NOMO-1 treated with dmso at 0.1 percent for 144 hours (cell line): ENCODE results near the gene MYH9.

Source experiments
- DNase-seq: peaks from one replicate; lab custom pipeline; 2025; ENCODE audit not compliant: unreplicated experiment; lab: John Stamatoyannopoulos, UW

The MYH9 gene

DNA sequence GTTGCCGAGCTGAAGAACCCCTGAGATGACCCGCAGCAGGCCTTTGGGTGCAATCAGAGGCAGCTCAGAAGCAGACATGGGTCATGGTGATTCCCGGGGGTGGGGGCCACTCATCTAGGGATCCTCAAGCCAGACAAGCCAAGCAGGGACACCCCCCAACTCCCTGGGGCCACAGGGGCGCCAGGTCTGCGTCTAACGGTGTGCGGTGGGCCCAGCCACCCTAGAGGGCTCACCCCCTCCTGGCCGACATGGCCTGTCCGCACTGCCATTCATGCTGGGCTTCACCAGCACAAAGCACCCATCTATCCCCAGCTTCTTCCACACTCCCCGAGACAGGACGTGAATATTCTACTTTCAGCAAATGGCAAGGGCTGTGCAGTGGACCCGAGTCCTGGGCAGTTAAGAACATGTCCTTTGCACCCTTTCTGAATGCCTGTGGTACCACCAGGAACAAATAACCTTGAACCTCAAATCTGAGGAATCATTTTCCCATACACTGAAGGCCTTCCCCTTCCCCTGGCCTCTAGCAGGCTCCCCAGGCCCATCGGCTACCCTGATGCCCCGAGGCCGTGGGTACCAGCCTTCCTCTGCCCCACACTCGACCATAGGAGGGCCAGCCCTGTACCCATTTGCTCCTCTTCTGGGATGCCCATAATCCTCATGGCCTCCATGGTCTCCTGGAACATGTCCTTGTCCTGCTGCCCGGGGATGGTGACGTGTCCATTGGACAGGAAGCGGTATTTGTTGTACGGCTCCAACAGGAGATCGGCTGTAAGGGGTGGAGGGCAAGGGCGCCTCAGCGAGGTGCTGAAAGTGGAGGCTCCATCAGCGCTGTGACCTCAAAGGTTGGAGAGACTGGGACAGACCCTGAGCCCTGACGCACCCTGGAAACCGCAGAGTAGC lies 67.9 kb downstream of the MYH9 start:
- no peak for DNase-seq

DNA sequence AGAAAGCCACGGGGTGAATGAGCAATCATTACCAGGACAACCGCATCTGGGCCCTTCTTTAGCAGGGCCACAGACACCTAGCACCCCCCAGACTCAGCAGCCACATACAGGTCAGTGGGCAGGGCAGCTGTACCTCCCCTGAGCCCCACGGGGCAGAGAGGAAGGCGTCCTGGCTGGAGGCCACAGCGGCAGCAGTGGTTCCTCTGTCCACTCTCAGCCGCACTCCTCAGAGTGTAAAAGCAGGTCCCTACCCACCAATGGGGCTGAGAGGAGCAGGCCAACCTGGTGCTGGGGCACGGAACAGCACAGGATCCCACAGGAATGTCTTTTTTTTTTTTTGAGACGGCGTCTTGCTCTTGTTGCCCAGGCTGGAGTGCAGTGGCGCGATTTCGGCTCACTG lies 69.3 kb downstream of the MYH9 start:
- DNase-seq: no peak

DNA sequence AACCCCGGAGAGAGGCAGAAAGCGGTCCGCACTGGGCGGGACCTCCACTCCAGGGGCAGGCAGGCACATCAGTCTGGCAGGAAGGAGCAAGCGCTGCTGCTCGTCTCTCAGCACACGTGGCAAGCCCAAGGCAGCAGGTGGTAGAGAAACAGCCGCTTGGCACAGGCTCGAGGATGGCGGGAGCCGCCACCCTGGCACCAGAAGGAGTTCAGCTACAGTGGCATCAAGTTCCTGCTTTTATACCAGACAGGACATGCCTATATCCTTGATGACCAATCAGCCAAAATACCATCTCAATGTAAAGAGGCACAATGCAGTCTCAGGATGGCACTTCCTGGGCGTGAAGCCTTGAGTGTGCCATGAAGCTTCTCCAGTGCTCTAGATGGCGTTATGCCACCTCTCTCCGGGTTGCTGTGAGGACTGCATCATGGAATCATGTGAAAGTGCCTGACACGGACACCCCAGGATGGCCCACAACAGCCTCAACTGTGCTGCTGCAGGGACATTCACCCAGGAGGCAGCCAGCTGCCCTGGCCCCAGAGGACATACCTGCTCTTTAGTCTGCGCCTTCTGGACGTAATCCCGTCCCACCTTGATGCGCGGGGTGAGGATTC lies 70.0 kb downstream of the MYH9 start:
- DNase-seq: no peak

DNA sequence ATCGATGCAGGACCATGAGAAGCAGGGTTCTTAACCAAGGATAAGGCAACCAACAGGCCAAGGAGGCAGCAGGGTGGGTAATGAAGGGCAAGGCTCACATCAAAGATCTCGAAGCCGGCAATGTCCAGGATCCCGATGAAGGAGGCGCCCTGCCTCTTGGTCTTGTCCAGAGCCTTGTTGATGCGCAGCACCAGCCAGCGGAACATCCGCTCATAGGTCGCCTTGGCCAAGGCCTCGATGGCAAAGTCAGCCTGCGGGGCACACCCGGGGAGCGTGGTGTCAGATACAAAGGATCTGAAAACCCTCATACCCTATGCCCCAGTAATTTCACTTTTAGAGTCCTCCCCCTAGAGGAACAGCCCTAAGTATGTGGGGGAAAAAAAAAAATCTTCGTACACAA lies 71.3 kb downstream of the MYH9 start:
- DNase-seq: no peak

DNA sequence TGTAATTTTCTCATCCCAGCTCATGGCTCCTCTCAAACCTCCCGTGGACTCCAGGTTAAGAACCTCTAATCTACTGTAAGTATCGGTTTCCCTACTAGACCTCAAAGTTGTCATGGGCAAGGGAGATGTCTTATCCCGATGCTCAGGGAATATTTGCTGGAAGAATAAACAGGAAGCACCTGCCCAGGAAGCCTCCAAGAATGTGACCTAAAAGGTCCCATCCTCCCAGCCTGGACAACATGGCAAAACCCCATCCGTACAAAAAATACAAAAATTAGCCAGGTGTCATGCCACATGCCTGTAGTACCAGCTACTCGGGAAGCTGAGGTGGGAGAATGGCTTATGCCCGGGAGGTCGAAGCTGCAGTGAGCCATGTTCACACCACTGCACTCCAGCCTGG lies 72.4 kb downstream of the MYH9 start:
- no peak for DNase-seq

DNA sequence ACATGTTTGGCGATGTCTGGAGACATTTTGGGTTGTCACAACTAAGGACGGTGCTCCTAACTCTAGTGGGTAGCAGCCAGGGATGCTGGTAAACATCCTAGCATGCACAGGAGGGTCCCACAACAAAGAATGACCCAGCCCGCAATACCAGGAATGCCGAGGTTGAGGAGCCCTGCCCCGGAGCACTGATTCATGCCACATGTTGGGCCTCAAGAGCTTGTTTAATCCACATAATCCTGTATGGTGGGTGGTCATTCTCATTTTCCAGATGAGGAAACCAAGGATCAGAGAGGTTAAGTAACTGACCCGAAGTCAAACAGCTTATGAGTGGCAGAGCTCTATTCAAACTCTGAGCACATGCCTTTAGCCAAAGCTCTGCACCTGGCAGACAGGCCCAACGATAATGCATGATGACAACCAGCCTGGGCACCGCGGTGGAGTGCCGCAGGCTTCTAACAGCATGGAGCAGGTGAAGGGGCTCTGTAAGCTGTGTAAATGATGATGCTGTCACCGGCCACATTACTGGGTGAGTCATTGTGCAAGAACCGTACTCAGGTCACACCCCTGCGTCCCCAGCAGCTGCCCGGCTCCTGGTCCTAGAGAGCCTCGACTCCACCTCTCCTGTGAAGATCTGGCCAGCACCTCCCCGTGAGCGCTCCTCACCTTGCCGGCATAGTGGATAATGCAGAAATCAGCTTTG lies 76.2 kb downstream of the MYH9 start:
- no peak for DNase-seq

DNA sequence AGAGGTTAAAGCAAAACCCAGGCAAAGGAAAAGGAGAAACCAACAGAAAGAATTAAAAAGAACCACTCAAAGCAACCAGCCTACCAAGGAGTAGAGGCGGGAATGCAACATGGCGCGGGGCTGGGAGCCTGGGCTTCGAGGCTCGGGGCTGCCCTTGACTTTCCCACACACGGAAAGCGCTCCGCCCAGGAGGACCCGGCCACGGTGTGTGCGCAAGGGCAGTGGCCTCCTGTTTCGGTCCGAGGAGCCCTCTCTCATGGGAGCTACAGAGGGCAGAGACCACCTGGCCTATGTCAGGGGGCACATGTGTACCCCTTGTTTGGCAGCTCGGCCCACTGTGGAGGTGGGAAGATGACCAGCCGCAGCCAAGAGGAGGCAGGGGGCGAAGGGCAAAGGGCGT lies 78.9 kb downstream of the MYH9 start:
- no peak for DNase-seq

DNA sequence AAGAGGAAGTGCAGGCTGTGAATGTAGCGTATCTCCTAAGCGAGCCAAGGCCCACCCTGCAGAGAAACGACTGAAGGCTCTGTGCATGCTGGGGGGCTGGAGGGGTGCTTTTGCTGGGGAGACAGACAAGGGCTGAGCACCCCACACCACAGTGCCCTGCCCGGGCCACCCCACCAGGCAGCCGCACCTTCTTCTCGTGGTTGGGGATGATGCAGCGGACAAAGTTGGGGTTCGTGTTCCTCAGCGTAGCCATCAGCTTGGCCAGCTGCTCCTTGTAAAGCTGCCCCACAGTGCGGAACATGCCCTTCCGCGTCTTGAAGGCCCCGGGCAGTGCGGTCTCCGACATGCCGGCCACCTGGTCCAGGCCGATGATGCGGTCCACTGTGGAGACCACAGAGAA lies 81.5 kb downstream of the MYH9 start:
- no peak for DNase-seq

DNA sequence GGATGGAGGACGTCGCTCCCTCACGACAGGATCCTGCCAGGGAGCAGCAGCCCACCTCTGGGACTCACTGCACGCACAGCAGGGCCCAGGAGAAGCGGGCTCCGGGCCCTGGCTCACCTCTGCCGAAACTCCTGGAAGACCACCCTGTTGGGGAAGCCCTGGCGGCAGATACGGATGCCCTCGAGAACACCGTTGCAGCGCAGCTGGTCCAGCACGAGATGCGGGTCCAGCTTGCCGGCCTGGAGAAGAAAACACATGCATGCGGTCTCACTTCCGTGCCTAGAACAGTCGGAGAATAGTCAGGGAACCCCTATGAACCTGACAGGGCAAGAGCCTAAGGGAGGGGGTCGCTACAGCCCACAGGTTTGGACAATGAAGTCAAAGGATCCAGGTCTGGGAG lies 82.0 kb downstream of the MYH9 start:
- no peak for DNase-seq

DNA sequence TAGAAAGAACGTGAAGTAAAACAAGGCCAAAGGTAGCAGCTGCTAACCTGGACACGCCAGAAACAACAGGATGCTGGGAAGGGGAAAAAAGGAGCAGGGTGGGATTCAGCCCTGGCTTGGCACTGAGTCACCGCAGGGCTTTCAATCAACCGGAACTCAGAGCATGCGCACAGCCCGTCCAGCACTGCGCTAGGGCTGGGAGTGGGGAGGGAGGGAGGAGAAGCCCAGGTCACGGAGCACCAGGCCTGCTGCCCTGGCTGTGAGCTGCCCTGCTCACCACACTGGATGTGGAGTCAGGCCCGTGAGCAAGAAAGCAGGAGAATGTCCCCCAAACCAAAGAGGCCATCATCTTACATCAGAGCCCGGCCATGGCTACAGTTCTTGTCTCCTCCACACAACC lies 83.3 kb downstream of the MYH9 start:
- no peak for DNase-seq

DNA sequence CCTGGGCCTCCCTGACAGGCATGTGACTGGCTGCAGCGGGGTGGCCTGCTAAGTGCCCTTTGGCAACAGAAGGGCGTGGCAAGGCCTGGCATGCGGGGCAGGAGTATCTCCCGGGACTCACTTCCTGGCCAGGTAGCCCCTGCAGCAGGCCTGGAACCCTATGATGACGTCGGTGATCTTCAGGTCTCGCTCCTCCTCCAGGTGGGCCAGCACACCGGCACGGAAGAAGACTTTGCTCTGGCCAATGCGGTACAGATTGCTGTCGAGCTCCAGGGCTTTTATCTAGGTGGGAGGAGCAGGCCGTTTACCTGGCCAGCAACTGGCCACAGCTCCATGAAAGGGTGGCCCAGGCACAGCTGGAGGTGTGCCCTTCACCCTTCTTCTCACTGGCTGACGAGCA lies 83.9 kb downstream of the MYH9 start:
- no peak for DNase-seq

DNA sequence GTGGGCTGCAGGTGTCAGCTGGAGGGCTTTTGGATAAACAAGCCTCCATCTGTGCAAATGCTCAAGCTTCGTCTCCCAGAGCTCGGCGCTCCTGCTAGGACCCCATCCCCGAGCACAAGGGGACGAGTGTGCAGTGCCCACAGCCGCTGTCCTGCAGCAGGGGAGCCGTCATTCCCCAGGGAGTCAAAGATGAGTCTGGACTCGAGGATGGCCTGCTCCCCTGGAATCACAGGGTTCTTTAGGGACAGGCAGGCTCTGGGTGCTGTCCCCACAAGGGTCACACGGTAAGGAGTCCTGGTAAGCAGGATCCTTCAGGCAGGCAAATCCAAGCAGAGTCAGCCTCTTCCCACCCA lies 84.7 kb downstream of the MYH9 start:
- DNase-seq: no peak

DNA sequence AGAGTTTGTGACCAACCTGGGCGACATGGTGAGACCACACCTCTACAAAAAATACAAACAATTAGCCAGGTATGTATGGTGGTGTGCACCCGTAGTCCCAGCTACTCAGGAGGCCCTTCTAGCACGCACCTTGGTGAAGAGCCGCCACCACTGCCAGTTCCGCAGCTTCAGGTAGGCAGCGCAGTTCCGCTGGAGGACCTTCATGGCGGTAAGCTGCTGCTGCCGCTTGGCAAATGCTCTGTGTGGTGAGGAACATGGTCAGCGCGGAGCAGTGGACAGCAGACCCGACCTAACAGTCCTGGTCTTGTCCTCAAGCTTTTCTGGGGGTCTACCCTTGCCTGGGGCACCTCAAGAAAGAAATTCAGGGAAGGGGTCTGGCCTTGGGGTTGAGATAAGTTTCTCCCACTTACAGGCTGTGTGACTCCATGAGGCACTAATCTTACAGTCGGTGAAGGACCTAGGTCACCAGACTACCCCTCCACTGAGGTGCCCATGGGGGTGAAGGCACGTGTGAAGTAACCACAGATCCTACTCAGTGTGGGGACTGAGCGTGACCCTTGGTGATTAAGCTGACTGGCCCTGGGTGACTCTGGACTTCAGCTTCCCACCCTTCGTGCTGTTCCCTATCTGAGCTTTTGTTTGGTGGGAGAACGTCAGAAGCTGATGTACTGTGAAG lies 85.2 kb downstream of the MYH9 start:
- DNase-seq: no peak

DNA sequence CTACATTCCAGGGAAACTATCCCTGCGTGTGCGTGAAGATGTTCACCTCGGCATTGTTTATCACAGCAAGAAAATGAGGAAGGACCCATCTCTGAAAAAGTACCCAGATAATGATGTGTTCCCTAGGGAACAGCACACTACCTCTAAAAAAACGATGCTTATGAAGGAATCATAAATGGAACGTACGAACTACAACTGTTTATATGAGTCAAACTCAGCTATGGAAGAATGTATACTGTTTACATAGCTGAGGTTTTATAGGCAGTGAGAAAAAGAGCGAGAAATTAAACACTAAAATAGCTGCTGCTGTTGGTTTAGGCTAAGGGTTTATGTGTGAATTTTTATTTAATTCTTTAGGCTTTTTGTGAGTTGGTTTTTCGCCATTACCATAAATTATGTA lies 85.9 kb downstream of the MYH9 start:
- DNase-seq: no peak

DNA sequence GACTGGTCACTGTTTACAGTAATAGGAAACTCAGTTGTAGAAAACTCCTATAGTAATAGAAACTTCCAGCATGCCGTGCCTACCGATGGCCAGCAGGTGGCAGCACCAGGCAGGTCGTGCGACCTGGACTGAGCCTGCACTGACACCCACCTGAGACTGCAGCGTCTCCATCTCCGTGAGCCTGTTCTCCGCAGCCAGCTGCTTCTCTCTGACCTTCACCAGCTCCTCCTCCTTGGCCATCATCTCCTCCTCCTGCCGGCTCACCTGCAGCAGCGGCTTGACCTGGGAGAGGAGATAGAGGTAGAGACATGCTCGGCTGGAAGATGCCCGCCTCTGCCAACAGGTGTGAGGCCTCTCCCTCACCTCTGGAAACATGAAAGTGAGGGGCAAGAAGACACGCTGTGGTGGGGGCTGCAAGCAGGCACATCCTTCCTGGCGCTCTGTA lies 86.4 kb downstream of the MYH9 start:
- DNase-seq: peak; percentile 17

DNA sequence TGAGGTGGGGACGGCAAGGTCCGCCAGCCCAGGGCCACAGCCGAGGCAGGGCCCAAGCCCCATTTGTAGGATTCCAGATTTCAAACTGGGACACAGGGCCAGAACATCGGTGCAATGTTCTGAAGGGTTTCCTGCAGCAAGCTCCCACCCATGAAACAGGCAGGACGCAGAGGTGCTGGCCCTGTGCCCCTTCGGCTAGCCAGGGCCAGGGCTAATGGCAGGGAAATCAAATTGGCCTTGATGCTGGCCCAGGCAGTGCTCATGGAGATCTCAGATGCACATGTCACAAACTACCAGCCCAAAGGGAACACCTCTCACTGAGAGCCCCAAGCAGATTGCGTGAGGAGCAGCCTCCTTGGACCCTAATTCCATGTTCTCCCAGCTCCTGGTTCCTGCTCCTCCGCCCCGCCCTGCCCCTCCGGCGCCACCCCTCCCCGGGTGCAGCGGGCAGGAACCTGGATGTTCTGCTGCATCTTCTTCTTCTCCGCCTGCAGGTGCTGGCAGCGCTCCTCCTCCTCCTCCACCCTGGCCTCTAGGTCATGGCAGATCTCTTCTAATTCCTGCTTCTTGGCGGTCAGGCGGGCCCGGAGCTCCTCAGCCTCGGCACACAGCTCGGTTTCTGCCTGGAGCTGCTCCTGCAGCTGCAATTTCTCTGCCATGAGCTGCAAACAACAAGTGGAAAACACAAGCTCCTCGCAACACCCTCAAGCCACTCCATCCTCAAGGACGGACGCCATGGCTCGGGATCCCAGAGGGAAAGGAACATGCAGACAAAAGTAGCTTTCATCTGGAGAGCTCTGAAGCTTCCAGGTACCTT lies 87.2 kb downstream of the MYH9 start:
- no peak for DNase-seq

DNA sequence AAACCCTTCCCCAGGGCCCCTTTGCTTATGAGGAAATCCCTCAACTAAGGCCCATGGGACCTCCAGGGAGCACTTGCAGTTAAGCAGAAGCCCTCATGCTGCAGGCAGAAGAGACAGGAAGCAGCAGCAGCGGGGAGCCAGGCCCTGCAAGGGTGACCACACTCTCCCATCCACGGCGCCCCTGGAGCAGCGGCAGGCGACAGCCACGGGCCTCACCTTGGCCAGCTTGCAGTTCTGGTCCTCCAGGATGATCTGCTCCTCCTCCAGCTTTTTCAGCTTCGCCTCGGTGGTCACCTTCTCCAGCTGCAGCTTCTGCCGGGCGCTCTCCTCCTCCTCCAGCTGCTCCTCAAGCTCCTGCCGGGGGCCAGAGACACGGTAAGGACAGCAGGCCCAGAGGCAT lies 87.9 kb downstream of the MYH9 start:
- no peak for DNase-seq

DNA sequence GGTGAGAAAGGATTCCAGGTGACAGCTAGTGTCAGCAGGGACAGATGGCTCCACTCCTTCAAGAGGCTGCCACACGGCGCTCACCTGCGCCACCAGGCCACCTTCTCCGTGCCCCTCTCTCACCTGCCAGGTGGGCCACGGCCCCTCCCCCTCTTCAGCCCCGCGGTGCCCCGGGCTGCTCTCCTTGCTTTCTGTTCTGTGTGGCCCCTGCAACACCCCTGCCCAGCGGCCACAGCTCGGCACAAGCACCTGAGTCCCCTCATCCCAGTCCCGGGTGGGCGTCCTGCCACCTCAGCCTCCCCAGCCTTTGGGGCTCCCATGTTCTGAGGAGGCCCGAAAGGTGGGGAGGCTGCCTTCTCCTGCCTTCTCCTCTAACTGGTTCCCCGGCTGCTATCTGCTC lies 88.5 kb downstream of the MYH9 start:
- DNase-seq: no peak

DNA sequence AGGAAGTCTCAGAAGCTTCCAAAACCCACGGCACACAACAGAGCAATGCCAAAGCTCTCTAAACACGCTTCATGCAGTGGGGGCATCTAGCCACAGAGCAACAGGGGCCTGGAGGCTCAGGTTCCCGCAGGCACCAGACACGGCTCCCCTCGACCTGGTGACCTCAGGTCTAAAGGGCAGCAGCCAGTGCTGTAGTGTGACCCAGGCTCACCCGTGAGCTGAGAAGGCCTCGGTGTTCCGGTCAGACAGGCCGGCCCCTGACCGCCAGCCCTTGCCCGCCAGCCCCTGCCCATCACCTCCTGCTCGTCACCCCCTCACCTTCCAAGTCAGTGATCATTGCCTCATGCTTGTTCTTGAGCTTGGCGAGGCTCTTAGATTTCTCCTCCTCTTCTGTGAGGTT lies 89.2 kb downstream of the MYH9 start:
- DNase-seq: no peak

DNA sequence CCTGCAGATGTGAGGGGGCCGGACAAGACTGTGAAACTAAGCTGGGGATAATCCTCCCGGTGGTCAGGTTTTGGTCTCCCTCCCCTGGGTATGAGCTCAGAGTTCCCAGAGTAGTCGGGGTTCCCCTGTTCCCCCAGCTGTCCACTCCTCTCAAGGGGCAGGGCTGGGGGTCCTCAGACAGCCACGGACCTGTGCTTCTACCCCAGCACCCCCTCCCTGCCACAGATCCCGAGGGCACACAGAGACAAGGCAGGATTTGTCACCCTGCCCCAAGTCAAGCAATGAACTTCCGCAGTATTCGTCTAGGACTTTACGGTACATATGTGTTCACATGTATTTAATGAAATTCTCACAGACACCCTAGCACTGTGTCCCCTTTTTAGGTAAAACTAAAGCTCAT lies 89.6 kb downstream of the MYH9 start:
- DNase-seq: no peak

DNA sequence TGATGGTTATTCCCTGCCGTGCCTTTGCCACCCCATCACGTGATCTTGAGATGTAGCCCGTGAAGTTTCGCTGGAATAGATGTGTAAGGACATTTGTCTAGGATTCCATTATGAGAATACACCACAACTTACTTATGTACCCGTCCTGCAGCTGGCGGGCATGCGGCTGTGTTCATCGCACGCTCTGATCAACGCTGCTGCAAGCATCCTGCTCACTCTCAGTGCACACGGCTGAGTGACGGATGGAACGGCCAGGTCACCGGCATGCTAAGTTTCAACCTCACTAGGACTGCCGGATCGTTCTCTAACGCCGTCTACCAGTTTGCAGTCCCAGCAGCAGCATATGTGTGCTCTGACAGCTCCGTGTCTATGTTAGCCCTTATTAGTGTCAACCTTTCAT lies 90.2 kb downstream of the MYH9 start:
- DNase-seq: no peak
